SU-DHL-6 (cell line): ENCODE measurements around the gene NOL9.

Experiments
- EZH2phosphoT487 ChIP-seq: fragments of 200-600 bp; sonication (generic), shearing (Covaris generic); conservative IDR thresholded peaks from 2 replicates; pipeline ENCODE4 v1.6.1; 2018; ENCODE audit warnings: mild to moderate bottlenecking, antibody characterized with exemption, low read length, moderate library complexity, mixed read lengths
- TF ChIP-seq, protein P1 (sequence below): fragments of 200-600 bp; sonication (generic); IDR thresholded peaks from one replicate; pipeline ENCODE4 v1.5.1; 2017; ENCODE audit warnings: antibody characterized with exemption, mild to moderate bottlenecking, low read length, moderate library complexity; ENCODE audit not compliant: insufficient read depth, poor library complexity, severe bottlenecking

DNA sequence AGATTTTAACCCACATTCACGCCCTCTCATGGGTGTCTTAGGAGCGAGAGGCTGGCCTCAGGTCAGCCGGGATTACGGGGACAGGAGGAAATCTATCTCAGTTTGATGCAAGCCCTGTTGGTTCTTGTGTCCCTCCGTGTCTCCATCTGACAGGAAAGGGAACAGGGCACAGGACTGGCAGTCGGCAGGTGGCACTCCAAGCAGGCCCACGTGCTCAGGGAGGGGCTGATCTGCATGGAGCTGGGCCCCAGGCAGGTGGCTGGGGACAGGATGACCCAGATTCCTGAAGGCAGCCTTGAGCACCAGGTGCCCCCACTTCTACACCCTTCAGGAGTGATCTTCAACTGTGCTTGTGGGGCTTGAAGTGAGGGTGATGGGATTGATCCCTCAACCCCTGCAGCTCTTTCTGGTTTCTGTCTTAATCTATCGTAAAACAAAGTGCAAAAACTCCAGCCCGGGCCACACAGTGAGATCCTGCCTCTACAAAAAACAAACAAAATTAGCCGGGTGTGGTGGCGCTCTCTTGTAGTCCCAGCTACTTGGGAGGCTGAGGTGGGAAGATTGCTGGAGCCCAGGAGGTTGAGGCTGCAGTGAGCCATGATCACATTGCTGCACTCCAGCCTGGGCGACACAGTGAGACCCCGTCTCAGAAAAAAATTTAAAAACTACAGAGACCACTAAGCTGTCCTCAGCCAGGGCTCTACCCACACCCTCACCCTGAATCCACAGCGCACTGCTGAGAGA is 71.1 kb downstream of the NOL9 start:
- TF ChIP-seq, protein P1, sequence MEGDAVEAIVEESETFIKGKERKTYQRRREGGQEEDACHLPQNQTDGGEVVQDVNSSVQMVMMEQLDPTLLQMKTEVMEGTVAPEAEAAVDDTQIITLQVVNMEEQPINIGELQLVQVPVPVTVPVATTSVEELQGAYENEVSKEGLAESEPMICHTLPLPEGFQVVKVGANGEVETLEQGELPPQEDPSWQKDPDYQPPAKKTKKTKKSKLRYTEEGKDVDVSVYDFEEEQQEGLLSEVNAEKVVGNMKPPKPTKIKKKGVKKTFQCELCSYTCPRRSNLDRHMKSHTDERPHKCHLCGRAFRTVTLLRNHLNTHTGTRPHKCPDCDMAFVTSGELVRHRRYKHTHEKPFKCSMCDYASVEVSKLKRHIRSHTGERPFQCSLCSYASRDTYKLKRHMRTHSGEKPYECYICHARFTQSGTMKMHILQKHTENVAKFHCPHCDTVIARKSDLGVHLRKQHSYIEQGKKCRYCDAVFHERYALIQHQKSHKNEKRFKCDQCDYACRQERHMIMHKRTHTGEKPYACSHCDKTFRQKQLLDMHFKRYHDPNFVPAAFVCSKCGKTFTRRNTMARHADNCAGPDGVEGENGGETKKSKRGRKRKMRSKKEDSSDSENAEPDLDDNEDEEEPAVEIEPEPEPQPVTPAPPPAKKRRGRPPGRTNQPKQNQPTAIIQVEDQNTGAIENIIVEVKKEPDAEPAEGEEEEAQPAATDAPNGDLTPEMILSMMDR, result no peak
- no peak for TF ChIP-seq EZH2phosphoT487
